DND-41 (cell line): ENCODE results near the gene CHSY1.

Source experiments
- ATAC-seq: fragments of 200-7000 bp; cut with Tn5 transposase; 3 replicates; pipeline ENCODE4 v1.9.1; 2021; ENCODE audit warnings: low read depth; ENCODE audit not compliant: insufficient read depth
- DNase-seq: peaks from one replicate; pipeline ENCODE4 v3.0.0-alpha.2; 2020
- H2AFZ ChIP-seq: 2 replicates; pipeline ENCODE4 v1.6.0; 2012; ENCODE audit warnings: low read depth, low read length
- H3K27ac ChIP-seq: 2 replicates; pipeline ENCODE4 v1.5.1; 2012; ENCODE audit warnings: low read length, inconsistent platforms
- H3K27me3 ChIP-seq: fragments of 200-600 bp; sonication (generic); 2 replicates; pipeline ENCODE4 v1.6.0; 2012; ENCODE audit warnings: low read length, mild to moderate bottlenecking, inconsistent platforms; ENCODE audit not compliant: insufficient read depth, poor library complexity
- H3K36me3 ChIP-seq: 2 replicates; pipeline ENCODE4 v1.5.1; 2012; ENCODE audit warnings: low read length, inconsistent platforms; ENCODE audit not compliant: insufficient read depth
- H3K4me1 ChIP-seq: 2 replicates; pipeline ENCODE4 v1.5.1; 2012; ENCODE audit warnings: mild to moderate bottlenecking, low read length; ENCODE audit not compliant: insufficient read depth
- H3K4me2 ChIP-seq: 2 replicates; pipeline ENCODE4 v1.6.0; 2012; ENCODE audit warnings: mild to moderate bottlenecking, moderate library complexity, low read length, inconsistent platforms; ENCODE audit not compliant: insufficient read depth
- H3K4me3 ChIP-seq, 2 experiments: fragments of 200-600 bp in 1 of 2; shearing (Covaris generic) in 1 of 2; 2 replicates each; pipeline ENCODE4 v1.5.1; 2012 to 2016; ENCODE audit warnings: inconsistent platforms in 2 of 2, low read length in 2 of 2, mild to moderate bottlenecking in 2 of 2, low read depth in 1 of 2, moderate library complexity in 1 of 2
- H3K79me2 ChIP-seq: 2 replicates; pipeline ENCODE4 v1.6.0; 2012; ENCODE audit warnings: low read length, inconsistent platforms; ENCODE audit not compliant: insufficient read depth
- H3K9ac ChIP-seq: 2 replicates; pipeline ENCODE4 v1.6.0; 2012; ENCODE audit warnings: low read depth, mild to moderate bottlenecking, inconsistent platforms, low read length, moderate library complexity
- H3K9me3 ChIP-seq: 2 replicates; pipeline ENCODE4 v1.5.1; 2012; ENCODE audit warnings: low read length, moderate library complexity, mild to moderate bottlenecking, inconsistent platforms; ENCODE audit not compliant: insufficient read depth, severe bottlenecking
- H4K20me1 ChIP-seq: 2 replicates; pipeline ENCODE4 v1.6.0; 2012; ENCODE audit warnings: low read length; ENCODE audit not compliant: insufficient read depth
- CTCF ChIP-seq: IDR thresholded peaks from 2 replicates; pipeline ENCODE4 v1.5.1; 2012; ENCODE audit warnings: borderline replicate concordance, low read length, moderate library complexity, mild to moderate bottlenecking; ENCODE audit not compliant: poor library complexity, severe bottlenecking; ENCODE audit errors: extremely low read depth
- EZH2 ChIP-seq: IDR thresholded peaks from 3 replicates; pipeline ENCODE4 v1.6.1; 2012; ENCODE audit warnings: borderline replicate concordance, low read depth, mild to moderate bottlenecking, moderate library complexity, low read length, inconsistent platforms; ENCODE audit not compliant: severe bottlenecking

Gene CHSY1

GRCh38 chr15:101150723-101151040 lies 101.2 kb downstream of the CHSY1 start:
- Histone ChIP-seq H2AFZ (no peak overlapping the region), H3K27ac (no peak overlapping the region)

GRCh38 chr15:101149864-101150722 lies 101.8 kb downstream of the CHSY1 start:
- no peak overlapping the region for H2AFZ ChIP-seq
- H3K4me1 ChIP-seq: no peaks in the 10 kb centered on the region
- H3K9me3 ChIP-seq: no peaks in the 10 kb centered on the region
- DNase-seq: no peak
- H3K27me3 ChIP-seq: no peaks in the 10 kb centered on the region
- no peak for ATAC-seq
- H4K20me1 ChIP-seq: no peaks in the 10 kb centered on the region
- no peak for TF ChIP-seq EZH2
- no peak for TF ChIP-seq CTCF
- H3K4me2 ChIP-seq: no peak overlapping the region
- no peak overlapping the region for H3K9ac ChIP-seq
- no peak overlapping the region for H3K4me3 ChIP-seq
- H3K79me2 ChIP-seq: no peaks in the 10 kb centered on the region
- H3K27ac ChIP-seq: no peak overlapping the region
- H3K36me3 ChIP-seq: no peaks in the 10 kb centered on the region

More at GRCh38 chr15:101150723-101151040, 101.2 kb downstream of the CHSY1 start:
- Histone ChIP-seq H3K27me3 (no peaks in the 10 kb centered on the region), H3K9me3 (no peaks in the 10 kb centered on the region), H4K20me1 (no peaks in the 10 kb centered on the region), H3K9ac (no peak overlapping the region), H3K79me2 (no peaks in the 10 kb centered on the region), H3K4me1 (no peaks in the 10 kb centered on the region), H3K36me3 (no peaks in the 10 kb centered on the region), H3K4me2 (no peak overlapping the region), H3K4me3 (no peak overlapping the region)
- DNase-seq (no peak), ATAC-seq (no peak)
- no peak for TF ChIP-seq EZH2
- no peak for TF ChIP-seq CTCF

- no peak for ATAC-seq
- H2AFZ ChIP-seq: no peak overlapping the region
- no peaks in the 10 kb centered on the region for H3K9me3 ChIP-seq
- H3K4me1 ChIP-seq: no peaks in the 10 kb centered on the region
- TF ChIP-seq EZH2 (no peak), CTCF (no peak)
- no peak overlapping the region for H3K27ac ChIP-seq
- H3K36me3 ChIP-seq: no peaks in the 10 kb centered on the region
- no peak for DNase-seq
- H4K20me1 ChIP-seq: no peaks in the 10 kb centered on the region
- no peak overlapping the region for H3K4me2 ChIP-seq
- H3K79me2 ChIP-seq: no peaks in the 10 kb centered on the region
- H3K27me3 ChIP-seq: no peaks in the 10 kb centered on the region
- no peak overlapping the region for H3K4me3 ChIP-seq
- H3K9ac ChIP-seq: no peak overlapping the region
Measured at GRCh38 chr15:101148881-101149664, 102.8 kb downstream of the CHSY1 start.
